GM12878 (cell line): ENCODE data around the gene TBC1D2B. TPM values are rescaled to one million over a fixed set of nuclear protein-coding genes. Genes with fewer than 3 reads are reported as not detected.

Source experiments
- ATAC-seq: fragments of 200-7000 bp; cut with Tn5 transposase; 3 replicates; pipeline ENCODE4 v1.9.1; 2020; ENCODE audit warnings: mild to moderate bottlenecking, moderate library complexity
- BruUV-seq: library from RNA; stranded (reverse); fragments of 400-500 nt; replicated peaks from 2 replicates; lab custom pipeline; 2021; lab: Mats Ljungman, UMichigan
- CTCF ChIA-PET: fragments of 300-600 bp; sonication (Branson Sonifier 250); formaldehyde crosslinking; extraction: SDS; loops from one replicate; lab custom pipeline; 2021; ENCODE audit warnings: inconsistent platforms; lab: Yijun Ruan, JAX
- POLR2A ChIA-PET: fragments of 350-600 bp; formaldehyde crosslinking; extraction: SDS; loops from one replicate; lab custom pipeline; 2021; ENCODE audit warnings: inconsistent platforms; lab: Charles Lee
- RAD21 ChIA-PET: fragments of 300-600 bp; sonication (Branson Sonifier 250); formaldehyde crosslinking; loops from one replicate; lab custom pipeline; 2023; ENCODE audit warnings: antibody characterized with exemption; ENCODE audit not compliant: unreplicated experiment; lab: Charles Lee
- SMC1A ChIA-PET: fragments of 300-600 bp; sonication (Branson Sonifier 250); formaldehyde crosslinking; loops from one replicate; lab custom pipeline; 2023; ENCODE audit not compliant: unreplicated experiment, uncharacterized antibody; lab: Charles Lee
- DNase-seq: peaks from one replicate; pipeline ENCODE4 v3.0.0-alpha.2; 2011; ENCODE audit warnings: low read depth, low spot score
- FAIRE-seq: peaks from 3 replicates; lab custom pipeline; 2011; peaks lifted over from hg19 to GRCh38; lab: Jason Lieb, UNC
- H2AFZ ChIP-seq: 2 replicates; pipeline ENCODE4 v1.6.0; 2011; ENCODE audit warnings: low read depth, low read length, control low read depth; ENCODE audit not compliant: control insufficient read depth
- H3K27ac ChIP-seq: 2 replicates; pipeline ENCODE4 v1.5.1; 2011; ENCODE audit warnings: control low read depth; ENCODE audit not compliant: control insufficient read depth, insufficient read depth
- H3K27me3 ChIP-seq, 2 experiments: replicated peaks in 1 of 2; 2 replicates each; pipeline versions ENCODE4 v1.6.0 to v1.6.1; 2011; ENCODE audit warnings: low read length in 1 of 2; ENCODE audit not compliant: control insufficient read depth in 2 of 2, insufficient read depth in 2 of 2
- H3K36me3 ChIP-seq, 2 experiments: 2 replicates each; pipeline ENCODE4 v1.5.1; 2011; ENCODE audit warnings: low read length in 1 of 2; ENCODE audit not compliant: control insufficient read depth in 2 of 2, insufficient read depth in 2 of 2
- H3K4me1 ChIP-seq: 2 replicates; pipeline ENCODE4 v1.6.1; 2011; ENCODE audit warnings: mild to moderate bottlenecking, low read length, moderate library complexity, mixed read lengths; ENCODE audit not compliant: control insufficient read depth, insufficient read depth
- H3K4me2 ChIP-seq: 2 replicates; pipeline ENCODE4 v1.6.0; 2011; ENCODE audit warnings: control low read depth; ENCODE audit not compliant: control insufficient read depth, insufficient read depth
- H3K4me3 ChIP-seq: fragments of 200-600 bp; sonication (generic); 2 replicates; pipeline ENCODE4 v1.5.1; 2016
- H3K79me2 ChIP-seq: 2 replicates; pipeline ENCODE4 v1.6.0; 2011; ENCODE audit warnings: low read length; ENCODE audit not compliant: control insufficient read depth, insufficient read depth
- H3K9ac ChIP-seq: 2 replicates; pipeline ENCODE4 v1.8.0; 2011; ENCODE audit warnings: low read length, control low read depth, mixed read lengths; ENCODE audit not compliant: control insufficient read depth, insufficient read depth
- H3K9me3 ChIP-seq: replicated peaks from 3 replicates; pipeline ENCODE4 v1.5.1; 2011; ENCODE audit warnings: mild to moderate bottlenecking, low read length; ENCODE audit not compliant: control insufficient read depth, insufficient read depth
- H4K20me1 ChIP-seq: 2 replicates; pipeline ENCODE4 v1.6.0; 2011; ENCODE audit not compliant: control insufficient read depth, insufficient read depth
- ASH2L ChIP-seq: fragments of 300-600, 200-600 bp; sonication (generic); IDR thresholded peaks from 2 replicates; pipeline ENCODE4 v1.6.1; 2017; ENCODE audit warnings: low read depth, mild to moderate bottlenecking, borderline replicate concordance
- CEBPZ ChIP-seq: fragments of 150-350 bp; IDR thresholded peaks from 2 replicates; pipeline ENCODE4 v1.6.1; 2016; ENCODE audit warnings: low read depth, low read length
- EZH2 ChIP-seq: IDR thresholded peaks from 2 replicates; pipeline ENCODE4 v1.6.1; 2012; ENCODE audit warnings: low read depth, mild to moderate bottlenecking, control low read depth, inconsistent platforms, low read length, borderline replicate concordance; ENCODE audit not compliant: control insufficient read depth
- FOXK2 ChIP-seq: fragments of 450-650 bp; IDR thresholded peaks from 2 replicates; pipeline ENCODE4 v1.6.1; 2017; ENCODE audit warnings: mild to moderate bottlenecking, moderate library complexity
- GATAD2B ChIP-seq: fragments of 450-650 bp; conservative IDR thresholded peaks from 2 replicates; pipeline ENCODE4 v1.6.1; 2017; ENCODE audit warnings: low read depth, mild to moderate bottlenecking, moderate library complexity
- IRF5 ChIP-seq: fragments of 450-650 bp; IDR thresholded peaks from 2 replicates; pipeline ENCODE4 v1.6.1; 2017; ENCODE audit warnings: borderline replicate concordance
- KDM1A ChIP-seq: fragments of 200-600 bp; sonication (generic); IDR thresholded peaks from 2 replicates; pipeline ENCODE4 v1.6.1; 2016; ENCODE audit warnings: borderline replicate concordance
- MEF2A ChIP-seq: IDR thresholded peaks from 2 replicates; pipeline ENCODE4 v1.6.1; 2011; ENCODE audit warnings: low read depth, mild to moderate bottlenecking, low read length, moderate library complexity; ENCODE audit not compliant: insufficient read depth
- MTA2 ChIP-seq: fragments of 450-650 bp; IDR thresholded peaks from 2 replicates; pipeline ENCODE4 v1.6.1; 2016; ENCODE audit warnings: low read depth, mild to moderate bottlenecking, moderate library complexity
- POLR2A ChIP-seq: IDR thresholded peaks from 2 replicates; pipeline ENCODE4 v1.6.1; 2011; ENCODE audit warnings: low read depth, mild to moderate bottlenecking, low read length
- POLR2AphosphoS2 ChIP-seq: IDR thresholded peaks from 2 replicates; pipeline ENCODE4 v1.6.1; 2011; ENCODE audit warnings: low read depth, mild to moderate bottlenecking, low read length, improper control_type of control experiment, moderate library complexity
- RAD21 ChIP-seq: IDR thresholded peaks from 2 replicates; pipeline ENCODE4 v1.6.1; 2011; ENCODE audit warnings: mild to moderate bottlenecking, low read depth, low read length, moderate library complexity; ENCODE audit not compliant: insufficient read depth
- SKIL ChIP-seq: fragments of 450-650 bp; IDR thresholded peaks from 2 replicates; pipeline ENCODE4 v1.6.1; 2017; ENCODE audit warnings: mild to moderate bottlenecking, low read depth, inconsistent platforms; ENCODE audit not compliant: poor library complexity, severe bottlenecking
- SUPT20H ChIP-seq: IDR thresholded peaks from 2 replicates; pipeline ENCODE4 v1.6.1; 2011; ENCODE audit warnings: low read depth, mild to moderate bottlenecking, low read length, moderate library complexity, borderline replicate concordance; ENCODE audit not compliant: control insufficient read depth
- TCF3 ChIP-seq: IDR thresholded peaks from 2 replicates; pipeline ENCODE4 v1.6.1; 2012; ENCODE audit warnings: low read depth, mild to moderate bottlenecking, low read length, borderline replicate concordance; ENCODE audit not compliant: insufficient read depth
- ZNF207 ChIP-seq: fragments of 450-650 bp; IDR thresholded peaks from 2 replicates; pipeline ENCODE4 v1.6.1; 2014; ENCODE audit warnings: antibody characterized with exemption, mild to moderate bottlenecking, borderline replicate concordance
- WGBS: methylation state at CpG from one replicate; pipeline ENCODE4 v1.1.6; 2016; ENCODE audit warnings: low lambda C conversion rate; ENCODE audit not compliant: insufficient replicate concordance, insufficient coverage; ENCODE audit errors: missing lambda C conversion rate; 5-methylcytosine and 5-hydroxymethylcytosine counted together
- in situ Hi-C: fragments of 300-500 bp; cut with MboI; formaldehyde crosslinking; loops from 9 replicates; pipeline ENCODE4 v1.14.3; 2018; ENCODE audit warnings: mixed read lengths
- intact Hi-C: fragments of 100-400 bp; cut with micrococcal nuclease; formaldehyde crosslinking; loops from one replicate; pipeline ENCODE4 v1.14.2; 2022; ENCODE audit not compliant: unreplicated experiment
- polyA plus RNA-seq, 11 experiments: library from polyadenylated mRNA; depleted of rRNA in 4 of 11; unstranded in 6 of 11; stranded (reverse) in 5 of 11; fragments of >200 nt; fragmentation: Nextera tagmentation in 4 of 11; fragmentation: Illumina TruSeq in 1 of 11; extraction: Ambion mirVana in 4 of 11; extraction: Trizol in 1 of 11; gene quantifications; 1 replicate in 1 of 11; 2 replicates in 10 of 11; pipeline versions ENCODE4 v1.2.1 to v1.2.3, GENCODE V29; 2011 to 2016; ENCODE audit warnings: inconsistent platforms in 2 of 11, missing spikeins in 2 of 11, low read depth in 1 of 11
- total RNA-seq, 4 experiments: library from RNA; depleted of rRNA in 3 of 4; stranded (reverse); fragments of >200 nt in 3 of 4; fragmentation: Illumina TruSeq in 1 of 4; extraction: Trizol in 1 of 4; gene quantifications; 2 replicates each; pipeline versions ENCODE4 v1.2.1 to v1.2.3, GENCODE V29; 2013 to 2021

The TBC1D2B gene
- total and polyA plus RNA-seq, 10 of the 15 experiments (the other 5 are each of a cell fraction or from before 2014, with no cell fraction given): 1.3 to 53.4 (median 19.4) TPM

GRCh38 chr15:78087951-78088772, 10.7 kb upstream of the TBC1D2B start:
- ChIA-PET SMC1A (interaction anchor here (0.7 to 2.5 kb wide), 10 partner anchors 11 to 178 kb away, joined by 3 to 9 read pairs (median 4); partner anchors contain the start of gene TBC1D2B), CTCF (interaction anchor here (0.5 to 1.5 kb wide), 7 partner anchors 9 to 319 kb away, joined by 3 to 11 read pairs (median 3); no protein-coding TSS in a partner anchor), RAD21 (interaction anchor here (1.1 to 1.7 kb wide), 6 partner anchors 15 to 84 kb away, joined by 3 to 6 read pairs (median 4); no protein-coding TSS in a partner anchor), POLR2A (interaction anchor here (0.6 to 1.3 kb wide), 3 partner anchors 34 to 641 kb away, joined by 3 to 4 read pairs (median 3); no protein-coding TSS in a partner anchor)
- peaks cover 16% of the 10 kb centered on the region for H3K4me1 ChIP-seq
- H3K79me2 ChIP-seq: no peaks in the 10 kb centered on the region
- intact Hi-C loops (no loop called here), in situ Hi-C loops (no loop called here)
- FAIRE-seq (peak; percentile 87), ATAC-seq (peak; percentile 93), DNase-seq (no peak)
- H3K36me3 ChIP-seq: no peaks in the 10 kb centered on the region
- no peaks in the 10 kb centered on the region for H3K9me3 ChIP-seq
- no peak overlapping the region for H3K4me3 ChIP-seq
- H2AFZ ChIP-seq: peak overlapping the region; percentile 66
- peak overlapping the region; percentile 26; the same call in 1 of the 2 replicates for H3K27ac ChIP-seq
- H4K20me1 ChIP-seq: no peaks in the 10 kb centered on the region
- H3K4me2 ChIP-seq: peak overlapping the region; percentile 22; the same call in 1 of the 2 replicates
- 16% methylated on average over 12 of the region's 12 CpGs for WGBS
- H3K9ac ChIP-seq: no peak overlapping the region
- no peaks in the 10 kb centered on the region for H3K27me3 ChIP-seq
- BruUV-seq: no TSS peak
- TF ChIP-seq ASH2L (no peak), POLR2A (no peak), POLR2AphosphoS2 (no peak), TCF3 (no peak), CEBPZ (no peak), EZH2 (no peak), IRF5 (no peak), FOXK2 (no peak), GATAD2B (no peak), MTA2 (no peak; the same call in 1 of the 2 replicates), SKIL (no peak), RAD21 (no peak), SUPT20H (no peak), KDM1A (no peak), ZNF207 (no peak), MEF2A (no peak)
